M059J (cell line): ENCODE results near the gene GLRX3. TPM values are rescaled to one million over a fixed set of nuclear protein-coding genes. Genes with fewer than 3 reads are reported as not detected.

Experiments used
- DNase-seq: peaks from one replicate; pipeline ENCODE4 v3.0.0-alpha.2; 2012; ENCODE audit warnings: low read depth
- total RNA-seq: library from RNA; depleted of rRNA; stranded (reverse); fragments of >200 nt; shearing (Covaris generic); gene quantifications from 2 replicates; pipeline ENCODE4 v1.2.3, GENCODE V29; 2014; rRNA removed

Gene GLRX3
- total RNA-seq, 1 experiment from 2014 or later, result 179 TPM

DNA sequence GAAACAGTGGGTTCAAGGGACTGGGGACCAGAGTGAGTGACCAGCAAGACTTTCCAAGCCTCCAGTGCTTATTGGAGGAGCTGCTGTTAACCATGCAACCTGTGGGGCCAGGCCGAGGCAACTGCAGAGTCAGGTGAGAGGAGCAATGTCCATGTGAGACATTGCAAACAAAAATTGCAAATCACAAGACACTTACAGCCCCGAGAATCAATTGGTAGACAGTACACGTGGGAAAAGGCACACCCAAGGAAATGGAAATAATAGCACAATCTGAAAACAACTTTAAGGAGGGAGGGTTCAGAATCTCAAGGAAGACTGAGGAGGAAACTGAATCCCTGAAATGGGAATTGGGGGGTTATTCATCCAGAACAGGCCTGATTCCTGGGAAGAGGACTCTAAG is 72.6 kb downstream of the GLRX3 start:
- no peak for DNase-seq

DNA sequence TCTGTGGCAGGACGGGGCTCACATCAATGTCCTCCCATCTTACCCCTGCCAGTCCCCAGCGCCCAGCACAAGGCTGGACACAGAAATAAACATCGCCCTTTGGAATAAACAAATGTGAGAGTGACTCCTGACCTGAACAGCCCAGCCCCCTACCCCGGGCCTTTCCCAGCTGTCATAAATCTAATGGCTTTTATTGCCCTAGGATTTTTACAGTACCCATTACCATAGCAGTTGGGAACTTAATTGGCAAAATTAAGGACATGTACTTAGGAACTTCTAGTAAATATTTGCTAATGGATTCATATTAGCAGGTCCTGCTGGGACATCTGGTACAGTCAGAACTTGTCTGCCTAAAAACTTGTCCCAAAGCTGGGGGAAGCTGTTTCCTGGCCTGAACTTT is 76.6 kb downstream of the GLRX3 start:
- DNase-seq, result no peak

DNA sequence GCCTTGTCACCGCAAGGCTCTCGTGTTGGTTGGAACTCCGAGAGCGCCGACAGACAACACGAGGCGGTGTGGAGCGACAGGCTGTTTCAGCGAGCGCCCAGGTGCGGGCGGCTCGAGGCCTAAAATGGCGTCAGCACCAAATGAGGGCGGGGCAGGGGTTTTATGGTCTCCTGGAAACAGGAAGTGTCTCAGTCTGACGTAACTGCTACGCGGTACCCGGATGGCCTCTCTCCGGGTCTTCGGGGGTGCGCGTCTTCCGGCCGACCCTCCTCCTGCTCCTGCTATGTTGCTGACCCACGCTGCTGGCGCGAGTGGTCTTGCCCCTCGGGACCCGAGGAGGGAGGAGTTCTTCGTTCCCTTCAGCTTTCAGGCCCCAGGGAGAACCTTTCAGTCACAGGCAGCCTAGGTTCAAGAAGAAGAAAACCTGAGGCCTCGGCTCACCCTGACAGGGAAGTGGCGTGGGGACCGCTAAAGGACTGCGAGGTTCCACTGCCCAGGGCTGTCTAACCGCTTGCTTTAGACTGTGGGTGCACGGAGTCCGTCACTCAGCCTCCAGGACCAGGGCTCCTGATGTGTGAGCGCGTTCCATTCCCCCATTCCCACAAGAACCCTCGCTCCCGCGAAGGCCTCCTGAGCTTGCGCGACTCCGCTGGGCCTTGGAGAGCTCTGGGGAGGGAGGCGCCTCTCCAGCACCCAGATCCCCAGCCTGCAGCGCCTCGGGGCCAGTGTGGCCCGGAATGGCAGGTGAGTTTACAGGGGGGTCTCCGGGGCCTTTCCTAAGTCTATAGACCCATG is 77.3 kb downstream of the GLRX3 start:
- DNase-seq, result no peak

DNA sequence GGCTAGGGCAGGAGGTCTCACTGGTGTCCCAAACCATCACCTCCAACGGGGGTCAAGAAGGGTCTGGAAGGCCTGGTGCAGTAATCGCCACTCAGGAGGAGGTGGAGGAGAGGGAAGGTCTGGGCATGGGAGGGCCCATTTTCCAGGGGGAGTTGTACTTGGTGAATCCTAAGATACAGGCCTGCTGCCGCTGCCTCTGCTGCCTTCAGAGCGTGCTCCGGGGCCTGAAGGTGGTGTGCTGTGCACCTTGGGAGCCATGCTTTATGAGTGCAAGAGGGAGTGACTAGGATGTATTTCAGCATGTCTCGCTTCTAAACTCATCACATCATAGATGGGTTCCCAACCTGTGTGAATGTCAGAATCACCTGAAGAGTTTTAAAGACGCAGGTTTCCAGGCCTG is 78.2 kb downstream of the GLRX3 start:
- DNase-seq, result no peak

DNA sequence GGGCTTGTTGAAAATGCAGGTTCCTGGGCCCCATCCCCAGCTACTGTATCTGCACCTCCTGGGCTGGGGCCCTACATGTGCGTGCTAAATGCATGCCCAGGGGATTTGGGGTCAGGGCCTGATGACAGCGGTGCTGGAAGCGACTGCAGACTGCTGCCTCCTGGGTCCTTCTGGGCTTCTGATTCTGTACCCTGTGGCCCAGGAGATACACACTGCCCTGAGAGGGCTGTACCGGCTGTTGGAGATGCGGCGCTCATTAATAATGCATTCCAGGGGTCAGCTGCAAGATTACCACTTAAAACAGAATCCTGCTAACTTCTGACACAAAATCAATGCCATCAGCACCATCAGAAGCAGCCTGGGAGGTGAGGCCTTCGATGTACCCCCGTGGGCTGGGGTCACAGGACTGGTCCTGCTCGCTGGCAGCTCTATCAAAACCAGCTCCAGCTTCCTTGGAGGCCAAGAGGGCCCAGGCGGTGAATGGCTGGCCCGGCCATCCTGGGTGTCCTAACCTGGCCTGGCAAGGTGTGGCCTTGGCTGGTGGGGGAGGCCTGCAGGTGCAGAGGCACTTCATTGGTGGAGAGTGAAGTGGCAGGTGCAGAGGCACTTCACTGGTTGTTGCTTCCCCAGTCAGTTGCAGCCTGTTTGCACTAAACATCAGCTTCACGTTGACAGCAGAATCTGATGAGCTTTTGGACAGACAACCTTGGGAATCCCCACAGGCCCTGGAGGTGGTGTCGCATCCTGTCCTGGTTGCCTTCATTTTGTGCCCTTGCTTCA is 79.2 kb downstream of the GLRX3 start:
- DNase-seq, result no peak

DNA sequence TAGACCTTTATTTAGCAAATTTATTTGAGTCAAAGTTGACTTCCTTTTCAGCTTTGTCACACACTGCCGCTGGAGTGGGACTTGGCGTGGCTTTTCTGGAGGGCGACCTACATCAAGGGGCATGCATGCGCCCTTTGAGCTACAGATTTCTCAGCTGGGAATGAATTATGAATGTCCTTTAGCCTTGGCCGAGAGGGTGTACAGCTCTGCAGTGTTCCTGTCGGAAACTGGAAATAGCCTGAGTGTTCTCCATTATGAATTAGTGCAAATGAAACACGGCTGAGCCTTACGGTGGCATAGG is 79.7 kb downstream of the GLRX3 start:
- DNase-seq, result no peak

DNA sequence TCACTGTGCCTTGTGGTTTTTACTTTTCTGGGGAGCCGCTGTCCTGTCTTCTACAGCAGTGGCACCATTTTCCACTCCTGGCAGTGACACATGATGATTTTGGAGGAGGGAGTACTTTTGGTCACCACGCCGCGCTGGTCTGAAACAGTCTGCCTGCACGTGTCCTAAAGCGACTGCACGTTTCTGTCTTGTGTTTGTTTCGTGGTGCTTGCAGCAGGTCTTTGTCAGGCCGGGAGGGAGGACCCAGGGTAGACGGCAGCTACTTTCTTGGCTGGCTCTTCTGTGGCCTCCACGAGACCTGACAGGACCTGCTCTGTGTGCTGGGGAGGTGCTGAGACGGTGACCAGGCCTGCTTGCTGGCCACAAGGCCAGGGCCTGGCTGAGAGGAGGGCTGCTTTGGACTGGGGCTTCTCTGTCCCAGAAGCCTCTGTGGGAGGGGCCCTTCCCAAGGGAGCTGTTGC is 82.0 kb downstream of the GLRX3 start:
- DNase-seq, result peak; percentile 17

DNA sequence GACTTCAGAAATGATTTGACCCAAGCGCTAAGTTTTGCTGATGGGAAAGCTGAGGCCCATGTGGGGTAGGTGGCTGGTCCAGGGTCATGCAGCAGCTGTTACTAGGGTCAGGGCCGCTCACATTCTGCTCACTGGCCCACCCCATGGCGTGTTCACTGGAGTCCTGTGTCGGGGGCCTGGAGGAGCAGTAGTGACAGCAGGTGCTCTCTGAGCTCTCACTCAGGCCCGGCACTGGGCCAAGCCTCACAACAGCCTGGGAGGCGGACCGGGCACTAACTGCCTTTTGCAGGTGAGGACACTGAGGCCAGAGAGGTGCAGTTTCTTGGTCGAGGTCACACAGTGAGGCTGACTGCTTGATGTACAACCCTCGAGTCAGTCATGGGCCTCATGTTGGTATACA is 82.7 kb downstream of the GLRX3 start:
- no peak for DNase-seq

DNA sequence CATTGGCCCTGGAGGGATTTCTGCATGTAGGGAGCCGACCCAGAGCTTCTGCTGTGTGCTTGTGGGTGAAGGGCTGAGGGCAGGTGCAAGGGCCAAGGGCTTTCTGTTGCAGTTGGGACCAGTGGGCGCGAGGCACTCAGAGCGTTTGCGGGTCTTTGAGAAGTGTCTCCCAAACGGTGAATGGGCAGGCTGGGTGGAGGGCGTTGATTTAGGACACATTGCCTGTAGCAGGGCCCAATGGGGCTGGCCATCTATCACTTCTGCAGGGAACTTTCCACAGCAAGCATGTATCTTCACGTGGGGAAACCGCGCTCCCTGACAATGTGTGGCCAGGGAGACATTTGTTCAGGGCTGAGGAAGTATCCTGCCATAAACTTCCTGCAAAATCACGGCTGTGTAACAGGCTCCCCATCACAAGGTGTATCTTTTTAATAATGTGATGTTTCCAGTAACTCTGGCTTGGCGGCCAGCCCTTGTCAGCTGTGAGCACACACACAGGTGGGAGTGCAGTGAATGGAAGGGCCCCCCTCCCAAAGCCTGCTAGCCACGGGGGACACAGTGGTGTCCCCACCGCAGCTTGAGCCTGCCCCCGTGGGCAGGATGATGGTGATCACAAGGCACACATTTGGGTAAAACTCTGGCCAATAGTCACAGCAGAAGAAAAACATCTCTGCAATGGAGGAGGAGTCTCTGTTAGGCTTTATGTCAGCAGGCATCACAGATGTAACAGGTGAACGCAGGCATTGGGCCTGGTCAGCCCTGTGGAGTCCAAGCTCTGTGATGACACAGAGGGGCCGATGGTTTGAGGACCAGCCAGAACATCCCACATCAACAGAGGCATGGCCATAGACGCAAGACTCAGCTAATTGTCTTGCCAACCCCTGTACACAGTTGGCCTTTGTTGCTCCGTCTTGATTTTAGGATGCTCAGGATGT is 84.3 kb downstream of the GLRX3 start:
- DNase-seq, result no peak

DNA sequence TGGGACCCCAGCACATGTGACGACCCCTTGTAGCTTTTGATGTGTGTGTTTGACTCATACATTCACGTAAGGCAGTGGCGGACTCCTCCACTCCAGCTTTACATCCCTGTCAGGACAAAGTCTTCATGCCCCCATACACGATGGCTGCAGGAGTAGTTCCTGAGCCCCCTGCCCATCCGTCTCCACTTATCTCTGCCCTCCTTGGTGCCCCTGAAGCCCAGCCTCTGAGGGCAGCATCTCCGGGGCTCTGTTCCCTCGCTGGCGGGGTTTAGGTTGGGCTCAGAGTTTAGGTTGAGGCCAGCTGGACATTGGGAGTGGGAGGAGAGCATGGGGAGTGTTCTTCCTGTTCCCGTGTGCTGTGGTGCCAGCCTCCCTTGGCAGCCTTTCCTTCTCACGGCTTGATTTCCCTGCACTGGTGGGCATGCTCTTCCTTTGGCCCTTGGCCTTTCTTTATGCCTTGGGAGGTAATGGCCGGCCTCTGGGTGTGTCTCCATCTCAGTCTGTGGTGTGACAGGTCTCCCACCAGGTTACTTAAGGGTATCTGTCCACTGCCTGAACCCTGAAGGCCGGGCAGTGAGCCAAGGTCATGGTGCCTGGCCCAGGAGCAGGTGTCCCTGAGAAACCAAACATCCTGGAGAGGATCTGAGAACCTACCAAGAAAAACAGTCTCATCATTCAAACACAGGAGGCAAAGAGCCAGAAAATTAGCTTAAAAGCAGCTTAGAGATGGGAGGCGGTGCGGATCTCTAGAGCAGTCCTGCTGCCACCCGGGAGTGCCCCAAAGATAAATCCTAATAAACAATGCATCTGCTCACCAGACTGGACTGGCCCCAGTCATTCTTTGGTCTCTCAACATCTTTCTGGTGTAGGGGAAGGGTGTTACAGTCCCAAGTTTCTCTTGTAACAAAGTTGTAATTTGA is 85.5 kb downstream of the GLRX3 start:
- DNase-seq, result no peak

DNA sequence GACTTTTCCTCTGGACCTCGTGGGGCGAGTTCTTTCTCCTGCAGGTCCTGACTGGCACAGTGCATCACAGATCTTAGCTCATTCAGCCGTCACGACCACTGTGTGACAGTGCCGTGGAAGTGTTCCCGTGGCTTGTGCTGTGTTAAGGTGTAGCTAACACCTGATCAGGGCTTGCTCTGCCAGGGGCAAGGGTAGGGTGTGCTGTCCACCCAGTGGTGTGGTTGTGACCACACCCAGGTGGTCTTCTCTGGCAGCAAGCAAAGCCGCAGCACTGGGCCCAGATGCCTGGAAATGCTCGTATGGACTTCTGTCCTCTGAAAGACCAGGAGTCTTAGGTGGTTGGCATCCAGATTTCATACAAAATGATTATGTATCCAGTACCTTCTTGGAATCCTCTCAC is 86.2 kb downstream of the GLRX3 start:
- no peak for DNase-seq

DNA sequence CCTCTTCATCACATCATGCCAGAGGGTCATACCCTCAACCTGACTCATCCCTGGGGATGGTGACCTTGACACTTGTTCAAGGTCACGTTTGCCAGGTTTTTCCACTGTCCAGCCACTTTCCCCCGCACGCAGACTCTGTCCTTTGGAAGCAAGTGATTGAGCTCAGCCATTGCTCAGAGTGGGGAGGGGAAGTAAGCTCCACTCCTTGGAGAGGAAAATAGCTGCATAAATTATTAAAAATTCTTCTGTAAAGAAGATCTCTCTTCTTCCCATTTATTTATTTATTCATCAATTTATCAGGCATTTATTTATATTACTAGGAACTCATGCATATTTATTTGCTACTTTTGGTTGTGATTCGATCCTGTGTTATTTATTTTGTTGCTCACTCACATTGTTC is 88.0 kb downstream of the GLRX3 start:
- DNase-seq, result no peak

DNA sequence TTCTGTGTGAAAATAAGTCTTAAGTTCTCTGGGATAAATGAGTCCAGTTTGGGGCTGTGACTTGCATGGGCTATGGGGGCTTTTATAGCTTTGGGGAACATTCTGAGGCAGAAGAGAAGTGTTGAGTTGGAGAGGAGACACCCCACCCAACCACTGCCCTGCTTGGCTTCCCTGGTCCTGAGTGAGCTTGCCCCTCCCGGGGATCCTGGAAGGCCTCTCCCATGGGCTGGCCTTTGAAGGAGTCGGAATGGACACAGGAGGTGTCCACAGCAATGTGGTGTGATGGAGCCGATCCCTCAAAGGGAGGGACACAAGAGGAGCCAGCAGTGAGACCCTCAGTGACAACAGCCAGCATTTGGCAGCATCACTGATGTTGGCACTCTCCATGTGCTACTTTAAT is 89.8 kb downstream of the GLRX3 start:
- DNase-seq, result no peak

DNA sequence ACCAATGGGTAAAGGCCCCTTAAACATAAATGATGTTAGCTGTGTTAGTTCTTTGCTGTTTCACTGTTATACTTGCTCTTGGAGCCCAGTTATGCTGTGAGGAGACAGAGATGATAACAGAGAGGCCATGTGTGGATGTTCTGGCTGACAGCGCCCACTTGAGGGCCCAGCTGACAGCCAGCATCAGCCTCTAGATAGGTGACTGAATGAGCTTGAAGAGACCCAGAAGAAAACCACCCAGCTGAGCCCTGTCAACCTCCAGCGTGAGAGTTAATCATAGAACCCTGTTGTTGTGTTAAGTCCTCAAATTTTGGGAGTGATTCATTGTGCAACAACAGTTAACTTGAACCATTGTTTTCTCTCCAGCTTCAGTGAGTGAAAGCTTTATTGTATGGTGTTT is 91.7 kb downstream of the GLRX3 start:
- DNase-seq, result no peak

Other genes with a start within 250 kb of the GLRX3 start
- not detected in 2 replicates for gene EBF3, start 172.1 kb upstream of the GLRX3 start, total RNA-seq
- gene C10orf143, start 25.6 kb upstream of the GLRX3 start, total RNA-seq, result 0.05 TPM in 1 of 2 replicates, not detected in the other